HG02852 (cell line): Measurements from ENCODE around the gene BASP1.
A peak's percentile ranks its signal among the peaks of the same experiment; 100 is the strongest.
"Not testable (repeated sequence)": the region's sequence is repeated elsewhere in the genome, so short reads cannot be mapped to it uniquely, and the experiment has no call there.

Experiments used
- ATAC-seq: cut with Tn5 transposase; IDR thresholded peaks from one replicate; pipeline ENCODE4 v1.9.1; 2021; ENCODE audit warnings: mild to moderate bottlenecking, moderate library complexity; ENCODE audit not compliant: unreplicated experiment

The BASP1 gene

GRCh38 chr5:17190799-17191391 is 26.5 kb upstream of the BASP1 start:
- ATAC-seq, result no peak

DNA sequence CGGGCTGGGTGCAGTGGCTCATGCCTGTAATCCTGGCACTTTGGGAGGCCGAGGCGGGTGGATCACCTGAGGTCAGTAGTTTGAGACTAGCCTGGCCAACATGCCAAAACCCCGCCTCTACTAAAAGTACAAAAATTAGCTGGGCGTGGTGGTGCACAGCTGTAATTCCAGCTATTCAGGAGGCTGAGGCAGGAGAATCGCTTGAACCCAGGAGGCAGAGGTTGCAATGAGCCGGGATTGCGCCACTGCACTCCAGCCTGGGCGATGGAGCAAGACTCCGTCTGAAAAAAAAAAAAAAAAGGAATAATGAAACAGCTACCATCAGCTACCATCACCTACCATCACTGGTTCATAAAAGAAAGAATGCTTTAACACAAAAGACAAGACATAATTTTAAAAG is 25.9 kb upstream of the BASP1 start:
- ATAC-seq, result not testable (repeated sequence)

DNA sequence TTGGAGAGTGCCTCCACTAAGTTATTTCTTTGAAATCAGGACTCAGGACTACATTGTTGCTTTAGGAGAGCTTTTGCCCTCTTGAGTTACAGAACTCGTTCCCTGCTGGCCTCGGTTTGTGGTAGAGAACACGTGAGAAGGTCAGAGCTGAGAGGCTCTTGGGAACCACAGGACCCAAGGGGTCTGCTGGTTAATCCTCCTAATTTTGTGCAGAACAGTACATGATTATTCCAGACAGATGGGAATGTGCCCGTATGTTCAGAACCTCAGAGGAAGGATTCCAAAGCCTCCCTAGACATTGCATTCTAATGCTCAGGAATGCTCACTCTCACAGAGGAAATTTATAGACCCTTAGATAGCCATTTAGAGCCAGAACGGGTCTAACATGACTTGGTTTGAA is 25.2 kb upstream of the BASP1 start:
- ATAC-seq, result no peak

GRCh38 chr5:17196024-17196423 is 21.4 kb upstream of the BASP1 start:
- ATAC-seq, result no peak

DNA sequence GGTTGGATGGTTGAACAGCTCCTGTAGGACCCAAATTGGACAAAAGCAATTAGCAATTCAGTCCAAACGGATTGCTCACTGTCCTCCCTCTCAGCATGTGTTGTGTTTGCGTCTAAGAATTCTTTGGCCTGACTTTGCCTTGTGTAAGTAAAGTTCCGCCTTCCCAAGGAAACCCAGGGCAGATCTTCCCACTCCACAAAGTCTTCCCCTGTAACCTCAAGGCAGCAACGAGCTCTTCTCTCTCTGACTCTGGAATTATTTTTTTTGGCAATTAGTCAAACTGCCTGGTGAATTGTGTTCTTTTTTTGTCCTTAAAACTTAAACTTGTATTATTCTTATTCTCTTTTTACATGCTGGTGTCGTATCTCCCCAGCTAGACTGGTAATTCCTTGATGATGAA is 20.7 kb upstream of the BASP1 start:
- ATAC-seq, result no peak

DNA sequence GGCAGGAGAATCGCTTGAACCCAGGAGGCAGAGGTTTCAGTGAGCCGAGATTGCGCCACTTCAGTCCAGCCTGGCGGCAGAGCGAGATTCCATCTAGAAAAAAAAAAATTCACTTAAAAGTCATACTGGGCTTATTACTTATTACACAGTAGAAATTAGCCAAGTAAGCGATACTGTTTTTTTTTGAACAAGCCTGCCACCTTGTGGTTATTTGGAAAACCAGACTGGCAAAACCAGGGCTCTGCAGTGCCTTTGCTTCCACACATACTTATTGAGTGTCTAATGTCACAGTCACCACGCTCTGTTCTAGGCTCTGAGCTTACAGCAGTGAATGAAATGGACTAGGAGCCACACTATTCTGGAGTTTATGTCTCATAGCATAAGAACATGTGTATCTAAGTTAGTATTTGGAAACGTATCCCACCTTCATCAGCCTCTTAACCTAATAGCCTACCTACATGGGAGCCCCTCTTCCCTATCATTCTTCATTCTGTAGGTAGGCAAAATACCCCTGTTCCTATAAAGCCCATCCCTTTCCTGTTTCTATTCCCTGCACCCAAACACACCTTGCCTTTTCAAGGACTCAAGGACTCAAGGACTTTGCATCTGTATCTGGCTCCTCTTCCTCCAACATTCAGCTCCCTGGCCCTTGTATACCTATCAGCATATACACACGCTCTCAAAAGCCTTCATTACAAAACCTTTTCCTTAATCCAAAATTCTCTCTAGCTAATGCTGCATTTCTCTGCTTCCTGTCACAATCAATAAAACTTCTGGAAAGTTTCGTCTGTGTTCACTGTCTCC is 13.9 kb upstream of the BASP1 start:
- peak; percentile 90 for ATAC-seq

DNA sequence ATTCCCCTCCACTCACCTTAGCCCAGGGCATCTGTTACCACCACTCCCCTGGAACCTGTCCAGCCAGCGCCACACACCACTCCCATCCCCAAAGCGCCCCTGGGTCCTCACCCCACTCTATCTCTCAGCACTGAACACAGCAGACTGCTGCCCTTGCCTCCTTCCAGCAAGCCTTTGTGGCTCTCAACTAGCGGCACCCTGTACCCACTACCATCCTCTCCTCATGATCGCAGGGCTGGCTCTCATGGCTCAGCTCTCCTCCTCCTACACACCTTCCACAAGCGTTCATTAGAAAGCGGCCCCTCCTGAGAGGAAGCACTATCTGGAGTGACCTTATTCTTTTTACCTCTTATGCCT is 13.3 kb upstream of the BASP1 start:
- no peak for ATAC-seq

- ATAC-seq, result no peak
Observed at GRCh38 chr5:17206021-17206420, 11.4 kb upstream of the BASP1 start.

GRCh38 chr5:17212191-17212590 is 5.2 kb upstream of the BASP1 start:
- no peak for ATAC-seq

- no peak for ATAC-seq
Observed at GRCh38 chr5:17212996-17213395, 4.4 kb upstream of the BASP1 start.

DNA sequence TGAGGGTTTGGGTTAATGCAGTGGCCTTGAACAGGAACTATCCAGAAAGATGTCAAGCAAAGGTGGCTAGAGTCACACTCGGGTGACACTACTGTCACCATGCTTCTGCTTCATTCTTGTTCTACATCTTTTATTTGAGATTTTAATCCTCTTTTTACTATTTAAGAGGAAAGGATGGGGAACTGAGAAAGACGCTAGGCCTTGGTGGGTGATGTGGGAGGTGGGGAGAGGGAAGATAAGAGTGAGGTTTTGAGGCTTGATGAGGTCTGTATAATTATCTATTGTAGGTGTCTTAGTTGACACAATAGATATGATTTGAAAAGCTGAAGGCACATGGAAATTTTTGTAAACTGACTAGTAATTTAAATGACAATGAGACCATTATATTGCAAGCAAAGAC is 3.5 kb upstream of the BASP1 start:
- no peak for ATAC-seq

DNA sequence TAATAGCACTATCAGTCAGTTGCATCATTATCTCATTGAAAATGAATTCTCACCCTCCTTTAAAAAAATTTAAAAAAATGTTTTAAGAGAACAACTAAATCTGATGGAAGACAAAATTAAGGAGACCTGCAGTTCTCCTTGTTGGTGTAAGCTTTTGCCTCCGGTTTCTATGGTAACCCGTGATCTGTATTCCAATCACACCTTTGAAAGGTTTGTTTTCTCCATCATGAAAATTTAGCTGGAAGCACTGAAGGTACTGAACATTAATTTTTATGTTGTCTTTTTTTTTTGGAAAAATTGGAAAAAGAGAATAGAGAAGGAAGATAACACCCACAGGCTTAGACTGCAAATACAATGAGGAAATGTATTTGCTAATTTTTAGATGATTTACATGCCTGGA is 2.5 kb upstream of the BASP1 start:
- ATAC-seq, result no peak

- no peak for ATAC-seq
Observed at GRCh38 chr5:17215361-17215760, 2.1 kb upstream of the BASP1 start.

DNA sequence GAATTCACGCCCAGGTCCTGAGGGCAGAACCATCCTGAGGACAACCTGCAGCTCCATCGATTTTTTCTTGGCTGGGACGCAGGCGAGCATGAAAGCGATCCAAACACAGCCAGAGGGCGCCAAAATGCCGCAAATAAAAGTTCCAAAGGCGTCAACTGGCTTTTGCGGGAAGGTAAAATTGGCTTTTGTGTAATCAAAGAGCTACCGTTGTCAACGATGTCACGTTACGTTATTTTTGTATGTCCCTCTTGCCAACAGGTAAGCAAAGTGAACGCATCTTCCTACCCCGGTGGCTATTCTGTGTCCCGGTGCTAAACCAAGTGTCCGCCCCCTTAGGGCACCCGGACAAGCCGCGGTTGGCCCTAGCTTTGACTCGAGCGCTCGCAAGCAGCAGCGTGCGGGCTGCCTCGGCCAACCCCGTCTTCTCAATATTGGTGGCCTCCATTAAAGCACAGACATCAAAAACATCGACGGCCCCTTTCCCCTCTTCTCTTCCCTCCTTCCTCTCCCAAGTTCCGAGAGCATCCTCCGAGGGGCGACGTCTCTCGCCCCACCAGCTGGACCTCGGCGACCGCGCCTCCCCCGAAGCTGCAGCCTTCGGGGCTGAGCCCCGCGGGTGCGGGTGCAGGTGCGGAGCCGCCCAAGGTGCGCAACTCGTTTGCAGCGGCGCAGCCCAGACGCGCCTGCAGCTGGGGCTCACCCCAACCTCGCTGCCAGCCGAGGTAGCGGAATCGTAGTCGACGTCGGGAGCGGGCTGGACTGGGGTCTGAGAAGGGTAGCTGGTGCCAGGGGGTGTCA is 1.1 kb upstream of the BASP1 start:
- ATAC-seq, result peak; percentile 42

DNA sequence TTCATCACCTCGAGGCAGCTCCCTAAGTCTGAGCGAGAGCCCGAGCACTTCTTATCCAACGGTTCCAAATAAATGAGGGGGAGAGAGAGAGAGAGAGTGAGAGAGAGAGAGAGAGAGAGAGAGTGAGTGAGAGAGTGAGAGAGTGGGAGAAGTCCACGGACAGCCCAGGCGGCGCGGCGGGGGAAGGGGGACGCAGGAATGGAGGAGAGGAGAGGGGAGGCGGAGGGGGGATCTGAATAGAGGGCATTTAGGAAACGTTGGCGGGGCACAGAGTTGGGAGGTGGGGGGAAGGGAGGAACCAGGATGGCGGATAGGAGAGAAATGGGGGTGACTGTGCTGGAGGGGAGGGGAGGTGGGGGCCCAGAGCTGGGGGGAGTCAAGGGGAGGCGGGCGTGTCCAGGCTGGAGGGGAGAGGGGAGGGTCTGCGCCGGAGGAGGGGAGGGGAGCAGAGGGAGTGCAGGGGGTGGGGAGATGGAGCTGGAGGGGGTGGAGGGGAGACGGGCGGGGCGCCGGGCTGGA is 398 bp upstream of the BASP1 start:
- no peak for ATAC-seq

DNA sequence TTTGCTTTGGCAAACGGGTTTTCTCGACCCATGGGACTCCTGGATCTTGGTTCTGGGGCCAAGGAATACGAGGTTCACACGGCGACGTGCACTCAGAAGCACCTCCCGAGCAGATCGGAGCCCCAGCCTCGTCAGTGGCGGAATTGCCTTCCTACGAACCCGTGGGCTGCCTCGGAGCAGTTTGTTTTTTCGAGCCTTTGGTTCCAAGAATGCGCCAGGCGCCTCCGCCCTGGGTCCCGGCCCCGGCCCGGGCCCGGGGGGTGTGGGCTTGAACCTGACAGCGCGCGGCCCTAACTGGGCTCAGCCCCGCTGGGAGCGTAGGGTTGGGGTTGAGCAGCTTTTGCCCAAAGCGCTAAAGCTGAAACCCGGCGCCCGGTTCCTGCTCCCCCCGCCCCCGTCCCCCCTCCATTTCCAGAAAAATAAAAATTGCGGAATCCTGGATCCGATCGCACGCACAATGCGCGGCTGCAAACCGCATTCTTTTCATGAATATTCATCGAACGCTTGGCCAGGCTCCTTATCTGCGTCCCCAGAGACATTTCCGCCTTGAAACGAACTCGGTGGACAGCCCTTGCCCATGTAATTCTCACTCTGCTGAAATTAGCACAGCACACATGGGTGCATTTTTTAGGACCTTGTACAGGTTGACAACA is 1.0 kb downstream of the BASP1 start:
- ATAC-seq, result peak; percentile 26

DNA sequence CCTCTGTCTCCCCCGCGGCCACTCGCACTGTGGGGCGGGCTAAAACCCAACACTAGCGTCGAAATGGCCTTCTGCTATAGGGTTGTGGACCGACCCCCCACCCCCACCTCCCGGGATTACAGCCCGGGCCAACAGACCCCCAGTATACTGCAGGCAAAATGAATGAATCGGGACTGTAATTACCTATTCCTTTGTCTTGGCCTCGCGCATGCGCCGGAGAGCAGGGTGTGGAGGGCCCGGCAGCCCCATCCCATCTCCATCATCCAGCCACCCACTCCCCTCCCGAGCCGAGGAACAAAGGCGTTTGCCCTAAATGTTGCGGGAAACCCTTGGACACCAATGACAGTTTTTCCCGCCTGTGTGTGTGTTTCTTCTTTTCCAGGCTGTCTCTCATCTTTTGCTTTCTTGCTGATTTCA is 1.6 kb downstream of the BASP1 start:
- peak; percentile 6 for ATAC-seq

GRCh38 chr5:17219469-17219868 is 2.0 kb downstream of the BASP1 start:
- ATAC-seq, result no peak

GRCh38 chr5:17219992-17220391 is 2.6 kb downstream of the BASP1 start:
- no peak for ATAC-seq

- no peak for ATAC-seq
Observed at GRCh38 chr5:17220469-17220868, 3.0 kb downstream of the BASP1 start.
